GM23338 (cell line): Measurements from ENCODE around the gene CDH8. TPM values are rescaled to one million over a fixed set of nuclear protein-coding genes. Genes with fewer than 3 reads are reported as not detected.

Experiments
- ATAC-seq: fragments of 200-7000 bp; cut with Tn5 transposase; 3 replicates; pipeline ENCODE4 v1.9.1; 2020
- DNase-seq: peaks from one replicate; pipeline ENCODE4 v3.0.0-alpha.2; 2015; ENCODE audit warnings: low spot score
- H2AFZ ChIP-seq: fragments of 200-600 bp; sonication (generic); 2 replicates; pipeline ENCODE4 v1.8.0; 2016; ENCODE audit warnings: antibody characterized with exemption, mild to moderate bottlenecking, moderate library complexity
- H3F3A ChIP-seq: fragments of 200-600 bp; sonication (generic); replicated peaks from 2 replicates; pipeline ENCODE4 v1.8.0; 2017; ENCODE audit warnings: antibody characterized with exemption, mixed run types, low read depth
- H3K27ac ChIP-seq: fragments of 200-600 bp; sonication (generic); 2 replicates; pipeline ENCODE4 v1.6.1; 2016; ENCODE audit warnings: low read depth
- H3K27me3 ChIP-seq: fragments of 200-600 bp; sonication (generic); 2 replicates; pipeline ENCODE4 v1.8.0; 2016; ENCODE audit warnings: mild to moderate bottlenecking, mixed run types, moderate library complexity; ENCODE audit not compliant: insufficient read depth
- H3K36me3 ChIP-seq: fragments of 200-600 bp; sonication (generic); 2 replicates; pipeline ENCODE4 v1.8.0; 2016; ENCODE audit warnings: mild to moderate bottlenecking; ENCODE audit not compliant: insufficient read depth
- H3K4me1 ChIP-seq: fragments of 200-600 bp; sonication (generic); 2 replicates; pipeline ENCODE4 v1.8.0; 2016; ENCODE audit warnings: mild to moderate bottlenecking, moderate library complexity; ENCODE audit not compliant: insufficient read depth
- H3K4me2 ChIP-seq: fragments of 200-600 bp; sonication (generic); 2 replicates; pipeline ENCODE4 v1.7.1; 2017; ENCODE audit warnings: mixed run types
- H3K4me3 ChIP-seq: fragments of 200-600 bp; sonication (generic); 2 replicates; pipeline ENCODE4 v1.6.1; 2016; ENCODE audit warnings: mixed run types
- H3K79me2 ChIP-seq: fragments of 200-600 bp; sonication (generic); replicated peaks from 2 replicates; pipeline ENCODE4 v1.8.0; 2017; ENCODE audit warnings: mild to moderate bottlenecking; ENCODE audit not compliant: insufficient read depth
- H3K9me2 ChIP-seq: fragments of 200-600 bp; sonication (generic); 2 replicates; pipeline ENCODE4 v1.8.0; 2017; ENCODE audit not compliant: insufficient read depth
- H4K20me1 ChIP-seq: fragments of 200-600 bp; sonication (generic); replicated peaks from 2 replicates; pipeline ENCODE4 v1.8.0; 2017; ENCODE audit warnings: mild to moderate bottlenecking; ENCODE audit not compliant: insufficient read depth
- H3K27ac Mint-ChIP-seq: 2 replicates; pipeline ENCODE4 v1.8.0; 2020; ENCODE audit warnings: inconsistent platforms, mild to moderate bottlenecking, moderate library complexity, mixed read lengths
- H3K27me3 Mint-ChIP-seq: 3 replicates; pipeline ENCODE4 v1.8.0; 2022; ENCODE audit warnings: low read depth, mild to moderate bottlenecking, moderate library complexity, mixed read lengths, inconsistent platforms; ENCODE audit not compliant: insufficient read depth, poor library complexity
- H3K36me3 Mint-ChIP-seq: 3 replicates; pipeline ENCODE4 v1.8.0; 2021; ENCODE audit warnings: low read depth, mild to moderate bottlenecking, inconsistent platforms, moderate library complexity, mixed read lengths
- H3K4me1 Mint-ChIP-seq: 3 replicates; pipeline ENCODE4 v1.8.0; 2020; ENCODE audit warnings: mild to moderate bottlenecking, inconsistent platforms, mixed read lengths
- H3K4me3 Mint-ChIP-seq: 3 replicates; pipeline ENCODE4 v1.8.0; 2021; ENCODE audit warnings: moderate library complexity, mild to moderate bottlenecking, inconsistent platforms, mixed read lengths
- H3K9me3 Mint-ChIP-seq: 3 replicates; pipeline ENCODE4 v1.8.0; 2020; ENCODE audit warnings: moderate library complexity, mild to moderate bottlenecking, inconsistent platforms, mixed read lengths
- CREB1 ChIP-seq: fragments of 250-450 bp; sonication (Bioruptor Pico); IDR thresholded peaks from 2 replicates; pipeline ENCODE4 v1.5.0; 2020; ENCODE audit warnings: low read depth, mild to moderate bottlenecking, moderate library complexity
- CTCF ChIP-seq, 2 experiments: fragments of 200-600 bp in 1 of 2; sonication (generic) in 1 of 2; conservative IDR thresholded peaks; 2 replicates each; pipeline versions ENCODE4 v1.5.1 to v1.6.1; 2016 to 2017; ENCODE audit warnings: antibody characterized with exemption in 2 of 2, low read depth in 2 of 2, mild to moderate bottlenecking in 2 of 2, moderate library complexity in 1 of 2
- ETS1 ChIP-seq: IDR thresholded peaks from 2 replicates; pipeline ENCODE4 v1.6.1; 2016; ENCODE audit warnings: antibody characterized with exemption
- EZH2 ChIP-seq: fragments of 200-600 bp; sonication (generic); IDR thresholded peaks from one replicate; pipeline ENCODE4 v1.8.0; 2017; ENCODE audit warnings: antibody characterized with exemption, mild to moderate bottlenecking, low read depth; ENCODE audit not compliant: unreplicated experiment
- EZH2phosphoT487 ChIP-seq: fragments of 200-600 bp; sonication (generic); IDR thresholded peaks from one replicate; pipeline ENCODE4 v1.8.1; 2018; ENCODE audit warnings: antibody characterized with exemption; ENCODE audit not compliant: unreplicated experiment
- JUNB ChIP-seq: IDR thresholded peaks from one replicate; pipeline ENCODE4 v1.6.1; 2016; ENCODE audit warnings: antibody characterized with exemption; ENCODE audit not compliant: unreplicated experiment
- NANOG ChIP-seq: IDR thresholded peaks from 2 replicates; pipeline ENCODE4 v1.6.1; 2016; ENCODE audit warnings: antibody characterized with exemption, borderline replicate concordance
- POLR2AphosphoS5 ChIP-seq: IDR thresholded peaks from 2 replicates; pipeline ENCODE4 v1.6.1; 2016; ENCODE audit warnings: antibody characterized with exemption, low read depth
- STAT1 ChIP-seq: IDR thresholded peaks from one replicate; pipeline ENCODE4 v1.6.1; 2016; ENCODE audit warnings: antibody characterized with exemption; ENCODE audit not compliant: unreplicated experiment
- ZNF114 ChIP-seq: fragments of 250-450 bp; sonication (Bioruptor Pico); IDR thresholded peaks from 2 replicates; pipeline ENCODE4 v1.5.0; 2020; ENCODE audit warnings: mild to moderate bottlenecking, moderate library complexity
- ZNF331 ChIP-seq: fragments of 250-450 bp; sonication (Bioruptor Pico); IDR thresholded peaks from 2 replicates; pipeline ENCODE4 v1.5.0; 2020; ENCODE audit warnings: low read depth, mild to moderate bottlenecking, moderate library complexity
- ZNF462 ChIP-seq: fragments of 250-450 bp; sonication (Bioruptor Pico); IDR thresholded peaks from 2 replicates; pipeline ENCODE4 v1.5.0; 2020; ENCODE audit warnings: mild to moderate bottlenecking, moderate library complexity
- polyA plus RNA-seq: library from polyadenylated mRNA; unstranded; fragments of >200 nt; fragmentation: Nextera tagmentation; extraction: Ambion mirVana; gene quantifications from 2 replicates; pipeline ENCODE4 v1.2.1, GENCODE V29; 2016
- total RNA-seq: library from RNA; depleted of rRNA; stranded (reverse); fragments of >200 nt; shearing (Covaris generic); gene quantifications from 2 replicates; pipeline ENCODE4 v1.2.3, GENCODE V29; 2014

Gene CDH8
- total and polyA plus RNA-seq, 2 experiments from 2014 or later: 10.2 to 11.7 TPM

GRCh38 chr16:61909074-61909473 lies 127.2 kb downstream of the CDH8 start:
- no peak for DNase-seq
- H3K27me3 ChIP-seq: no peaks in the 10 kb centered on the region
- H3K9me2 ChIP-seq: no peaks in the 10 kb centered on the region
- no peak overlapping the region for H3K4me2 ChIP-seq
- peaks cover 15% of the 10 kb centered on the region; the same call in 2 of the 3 replicates for H3K36me3 Mint-ChIP-seq
- H3K36me3 ChIP-seq: peaks cover 4% of the 10 kb centered on the region; the same call in 1 of the 2 replicates
- H4K20me1 ChIP-seq: no peaks in the 10 kb centered on the region
- ATAC-seq: no peak
- no peaks in the 10 kb centered on the region for H3K79me2 ChIP-seq
- no peak overlapping the region for H3K27ac Mint-ChIP-seq
- no peak overlapping the region for H2AFZ ChIP-seq
- no peak overlapping the region for H3K4me3 ChIP-seq
- no peaks in the 10 kb centered on the region for H3K27me3 Mint-ChIP-seq
- no peaks in the 10 kb centered on the region for H3K4me1 ChIP-seq
- H3K9me3 Mint-ChIP-seq: peaks cover 16% of the 10 kb centered on the region; the same call in 2 of the 3 replicates
- H3K4me3 Mint-ChIP-seq: no peak overlapping the region
- no peak overlapping the region for H3K27ac ChIP-seq
- no peaks in the 10 kb centered on the region for H3K4me1 Mint-ChIP-seq
- no peaks in the 10 kb centered on the region for H3F3A ChIP-seq
- TF ChIP-seq EZH2: no peak
- TF ChIP-seq JUNB: no peak
- no peak for TF ChIP-seq CTCF (conservative IDR thresholded peaks at IDR 0.05; ENCODE audit: low read depth in 2 of 2)
- TF ChIP-seq STAT1: no peak
- no peak for TF ChIP-seq ZNF331 (CRISPR knock-in tag)
- TF ChIP-seq CREB1: no peak
- TF ChIP-seq POLR2AphosphoS5: no peak
- no peak for TF ChIP-seq ETS1
- no peak for TF ChIP-seq EZH2phosphoT487

- Histone ChIP-seq H3K79me2 (no peaks in the 10 kb centered on the region), H3K27me3 (no peaks in the 10 kb centered on the region), H3K27ac (no peak overlapping the region), H3K4me2 (no peak overlapping the region), H3K9me2 (no peaks in the 10 kb centered on the region), H3K4me3 (no peak overlapping the region), H3K4me1 (no peaks in the 10 kb centered on the region), H3F3A (no peaks in the 10 kb centered on the region), H2AFZ (no peak overlapping the region), H3K36me3 (peaks cover 4% of the 10 kb centered on the region; the same call in 1 of the 2 replicates), H4K20me1 (no peaks in the 10 kb centered on the region)
- no peak for DNase-seq
- H3K4me1 Mint-ChIP-seq: no peaks in the 10 kb centered on the region
- H3K36me3 Mint-ChIP-seq: peaks cover 17% of the 10 kb centered on the region; the same call in 2 of the 3 replicates
- no peaks in the 10 kb centered on the region for H3K27me3 Mint-ChIP-seq
- H3K27ac Mint-ChIP-seq: no peak overlapping the region
- H3K4me3 Mint-ChIP-seq: no peak overlapping the region
- ATAC-seq: no peak
- H3K9me3 Mint-ChIP-seq: peaks cover 17% of the 10 kb centered on the region; the same call in 2 of the 3 replicates
- TF ChIP-seq ZNF114 (CRISPR knock-in tag) (no peak), ZNF331 (CRISPR knock-in tag) (no peak), JUNB (no peak), NANOG (no peak), EZH2 (no peak), POLR2AphosphoS5 (no peak), EZH2phosphoT487 (no peak), ZNF462 (CRISPR knock-in tag) (no peak)
These were observed 127.8 kb downstream of the CDH8 start for GRCh38 chr16:61908426-61908825.
